Mucosa of gallbladder (tissue), 1 donor: ENCODE measurements around the gene MYCBP. TPM values are rescaled to one million over a fixed set of nuclear protein-coding genes. Genes with fewer than 3 reads are reported as not detected.

ENCODE experiments used
- DNase-seq: peaks from one replicate; pipeline ENCODE4 v3.0.0-alpha.2; 2020; ENCODE audit warnings: low spot score
- total RNA-seq: library from RNA; stranded (reverse); gene quantifications from one replicate; pipeline ENCODE4 v1.2.1, GENCODE V29; 2021
- donor health status: DM: no; HTN: no; CAD: no.

MYCBP gene
- total RNA-seq, 1 donor from 2014 or later, result 21.4 TPM

DNA sequence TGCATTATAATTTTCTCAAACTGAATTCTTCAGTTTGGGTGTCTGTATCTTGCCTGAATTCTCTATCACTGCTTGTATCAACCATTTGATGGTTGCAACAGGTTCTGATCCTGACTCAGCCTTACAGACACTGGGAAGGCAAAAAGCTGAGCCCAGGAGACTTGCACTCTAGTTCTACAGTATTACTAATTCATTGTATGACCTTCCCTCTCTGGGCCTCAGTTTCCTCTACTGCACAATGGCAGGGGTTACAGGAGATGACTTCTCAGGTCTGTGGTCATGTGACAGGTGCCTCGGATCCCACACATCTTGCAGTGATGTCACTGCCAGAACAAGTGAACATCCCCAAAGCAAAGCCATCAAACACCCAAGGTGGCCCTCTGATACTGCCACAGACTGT is 52.3 kb downstream of the MYCBP start:
- DNase-seq, result no peak

- no peak for DNase-seq
Observed at GRCh38 chr1:38819516-38819915, 53.6 kb downstream of the MYCBP start.

GRCh38 chr1:38819040-38819439 is 54.1 kb downstream of the MYCBP start:
- DNase-seq, result no peak

GRCh38 chr1:38818175-38818976 is 54.8 kb downstream of the MYCBP start:
- no peak for DNase-seq

DNA sequence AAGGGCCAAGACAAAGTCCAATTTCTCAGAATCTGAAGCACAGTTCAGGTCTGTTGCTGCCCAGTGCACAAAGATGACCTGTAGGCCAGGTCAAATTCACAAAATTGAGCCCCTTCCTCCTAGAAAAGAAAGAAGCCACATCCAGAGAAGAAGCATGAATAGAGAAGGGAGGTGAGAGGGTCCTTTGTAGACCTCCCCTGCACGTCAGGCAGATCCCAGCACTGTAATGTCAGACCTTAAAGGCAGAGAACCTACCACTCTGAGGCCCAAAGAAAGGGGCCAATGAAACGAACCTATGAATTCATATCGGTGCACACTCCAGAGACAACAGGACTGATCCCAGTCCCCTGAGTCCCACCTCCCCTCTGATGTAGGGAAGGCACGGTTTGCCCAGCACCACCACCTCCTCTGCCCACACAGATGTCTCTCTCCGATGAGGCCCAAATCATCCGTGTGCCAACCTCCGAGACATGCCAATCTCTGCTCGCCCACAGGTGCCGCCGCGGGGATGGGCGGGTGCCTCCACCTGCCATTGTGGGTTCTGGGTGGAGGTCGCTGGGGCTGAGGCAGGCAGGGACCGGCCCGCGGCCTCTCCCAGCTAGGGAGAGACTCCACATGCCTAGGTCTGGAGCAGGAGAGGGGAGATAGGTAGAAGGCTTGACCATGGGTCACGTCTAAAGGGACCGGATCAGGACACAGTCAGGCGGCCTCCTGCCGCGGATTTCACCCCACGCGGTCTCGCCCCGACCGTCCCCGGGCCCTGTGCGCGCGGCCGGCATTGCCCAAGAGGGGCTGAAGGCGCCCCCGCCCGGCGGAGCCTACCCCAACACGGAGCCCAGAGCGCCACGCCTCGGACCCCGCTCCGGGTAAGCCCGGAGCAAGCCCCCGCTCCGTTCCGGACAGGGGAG is 55.6 kb downstream of the MYCBP start:
- no peak for DNase-seq

DNA sequence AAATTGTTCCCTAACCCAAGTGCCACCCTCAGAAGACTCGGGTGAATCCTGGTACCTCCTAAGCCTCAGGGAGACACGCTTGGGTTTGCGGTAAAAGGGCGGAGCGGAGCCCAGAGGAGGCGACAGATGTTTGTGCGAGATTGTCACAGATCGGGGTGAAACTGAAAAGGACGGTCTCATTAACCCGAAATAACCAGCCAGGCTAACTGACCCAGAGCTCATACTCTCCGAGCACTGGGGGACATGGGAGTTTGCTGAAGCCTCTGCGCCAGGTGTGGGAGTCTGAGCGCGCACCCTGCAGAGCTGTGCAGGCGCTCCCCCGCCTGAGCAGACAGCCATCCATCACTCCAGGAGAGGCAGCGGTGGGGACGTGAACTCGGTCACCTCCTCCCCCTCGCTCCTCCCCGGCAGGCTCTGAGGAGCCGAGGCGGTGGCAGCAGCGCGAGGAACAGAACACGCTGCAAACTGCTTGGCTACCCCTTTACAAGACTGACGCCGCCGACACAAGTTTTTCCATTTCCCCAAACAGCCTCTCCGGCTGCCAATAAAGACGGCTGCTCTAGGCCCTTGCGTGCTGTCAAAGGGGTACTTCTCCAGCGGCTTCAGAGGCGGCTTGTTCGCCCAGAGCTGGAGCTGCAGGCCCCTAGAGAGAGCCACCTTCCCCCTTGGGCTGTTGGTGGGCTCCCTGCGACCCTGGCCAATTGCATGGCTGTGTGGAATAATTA is 57.1 kb downstream of the MYCBP start:
- no peak for DNase-seq

GRCh38 chr1:38814984-38815464 is 58.1 kb downstream of the MYCBP start:
- no peak for DNase-seq

GRCh38 chr1:38814444-38814983 is 58.6 kb downstream of the MYCBP start:
- DNase-seq, result no peak

- DNase-seq, result no peak
Observed at GRCh38 chr1:38812981-38813380, 60.2 kb downstream of the MYCBP start.

Other genes starting within 250 kb of the MYCBP start
- 21.0 TPM for gene RRAGC, start 13.6 kb downstream of the MYCBP start, total RNA-seq
- 0.26 TPM for gene GJA9, start 8.2 kb upstream of the MYCBP start, total RNA-seq
- gene RHBDL2, start 68.5 kb upstream of the MYCBP start, total RNA-seq, result 5.6 TPM
- gene AKIRIN1, start 117.9 kb upstream of the MYCBP start, total RNA-seq, result 59.3 TPM
- gene NDUFS5, start 153.0 kb upstream of the MYCBP start, total RNA-seq, result 168 TPM